Adrenal gland (tissue), 12 donors: ENCODE data around the gene MBD4. TPM values are rescaled to one million over a fixed set of nuclear protein-coding genes. Genes with fewer than 3 reads are reported as not detected.
A peak's percentile ranks its signal among the peaks of the same experiment; 100 is the strongest.

Experiments used
- DNase-seq, 7 donors: peaks; one replicate each; pipeline ENCODE4 v3.0.0-alpha.2; 2019 to 2020
- H3K27ac ChIP-seq, 5 donors: fragments of 200-600 bp; sonication (generic) in 4 of 5; 1 replicate in 3 of 5; 2 replicates in 2 of 5; pipeline versions ENCODE4 v1.5.1 to v1.8.0; 2016 to 2020; ENCODE audit warnings: mild to moderate bottlenecking in 1 of 5
- H3K27me3 ChIP-seq: fragments of 200-600 bp; 2 replicates; pipeline ENCODE4 v1.8.0; 2021
- H3K36me3 ChIP-seq, 2 donors: fragments of 200-600 bp; replicated peaks in 1 of 2; 1 replicate in 1 of 2; 2 replicates in 1 of 2; pipeline versions ENCODE4 v1.5.1 to v1.8.0; 2018 to 2022
- H3K4me1 ChIP-seq, 2 donors: fragments of 200-600 bp; replicated peaks in 1 of 2; 1 replicate in 1 of 2; 2 replicates in 1 of 2; pipeline versions ENCODE4 v1.5.1 to v1.8.0; 2018 to 2021
- H3K4me3 ChIP-seq, 4 donors: fragments of 200-600 bp; sonication (generic) in 3 of 4; one replicate each; pipeline ENCODE4 v1.5.1; 2016 to 2018
- H3K9me3 ChIP-seq, 3 donors: fragments of 200-600 bp; sonication (generic) in 1 of 3; replicated peaks in 1 of 3; 1 replicate in 2 of 3; 2 replicates in 1 of 3; pipeline versions ENCODE4 v1.5.1 to v1.8.0; 2016 to 2021
- CTCF ChIP-seq, 6 experiments: fragments of 450-650 bp in 4 of 6; fragments of 200-600 bp in 2 of 6; sonication (generic) in 1 of 6; IDR thresholded peaks; 1 replicate in 5 of 6; 2 replicates in 1 of 6; pipeline versions ENCODE4 v1.5.1 to v1.8.0; 2016 to 2021; ENCODE audit warnings: antibody characterized with exemption in 6 of 6, mild to moderate bottlenecking in 2 of 6, moderate library complexity in 1 of 6
- POLR2A ChIP-seq, 2 donors: fragments of 450-650 bp; IDR thresholded peaks; one replicate each; pipeline ENCODE4 v1.6.1; 2017; ENCODE audit warnings: antibody characterized with exemption in 2 of 2, mild to moderate bottlenecking in 2 of 2, moderate library complexity in 1 of 2
- WGBS, 4 donors: extraction: QIAGEN DNeasy Blood & Tissue Kit in 2 of 4; methylation state at CpG; one replicate each; pipeline versions ENCODE4 v1.1.5 to v1.1.7; 2013 to 2017; 5-methylcytosine and 5-hydroxymethylcytosine counted together
- intact Hi-C, 2 donors: fragments of 100-400 bp; cut with DNase I; formaldehyde crosslinking; loops; one replicate each; pipeline versions ENCODE4 v1.14.1 to v1.15.0; 2022 to 2023
- polyA plus RNA-seq, 3 donors: library from polyadenylated mRNA; stranded (reverse); fragments of 200-250 nt in 2 of 3; fragments of 350-450 nt in 1 of 3; fragmentation: Illumina TruSeq in 1 of 3; extraction: RNeasy Lipid Tissue Mini Kit (QIAGEN cat#74804) in 1 of 3; gene quantifications; one replicate each; pipeline ENCODE4 v1.2.3, GENCODE V29; 2013 to 2014
- total RNA-seq, 9 donors: library from RNA; depleted of rRNA in 4 of 9; stranded (reverse); fragments of >200 nt in 4 of 9; fragments of 120-200 nt in 1 of 9; fragmentation: NEBNext Ultra II Directional in 1 of 9; extraction: Animal tissue kit (Norgen Biotek cat#: 25700) in 1 of 9; gene quantifications; one replicate each; pipeline versions ENCODE4 v1.1.0 to v1.2.4, GENCODE V29; 2013 to 2023
- donor health status: healthy with polysubstance abuse.
- donor health status: Bipolar disorder and iron deficiency.
- donor health status: DM: yes; HTN: yes; CAD: no.
- donor health status: DM: no; HTN: no; CAD: no.
- donor health status: DM: no; HTN: no; CAD: no.
- donor health status: DM: yes; HTN: yes; CAD: no.

The MBD4 gene
- total and polyA plus RNA-seq, 12 donors: 9.9 to 32.3 (median 25.4) TPM

- Histone ChIP-seq H3K27me3 (no peaks in the 10 kb centered on the region), H3K4me1 (peaks cover 0 to 13% of the 10 kb centered on the region in 2 donors), H3K9me3 (no peaks in the 10 kb centered on the region), H3K36me3 (peaks cover 0 to 11% of the 10 kb centered on the region in 2 donors), H3K4me3 (no peak overlapping the region), H3K27ac (no peak overlapping the region)
- DNase-seq: no peak
- 90 to 95% (median 92%) methylated on average over 3 of the region's 3 CpGs for WGBS, 4 donors
- TF ChIP-seq CTCF (IDR thresholded peaks at IDR 0.05): no peak
- TF ChIP-seq POLR2A (IDR thresholded peaks at IDR 0.05): no peak
- intact Hi-C loops: no loop called here
These were observed 23.3 kb upstream of the MBD4 start for GRCh38 chr3:129463094-129463493.

- no peak for DNase-seq
- peaks cover 0 to 13% of the 10 kb centered on the region in 2 donors for H3K4me1 ChIP-seq
- no peaks in the 10 kb centered on the region for H3K27me3 ChIP-seq
- no peak overlapping the region for H3K4me3 ChIP-seq
- TF ChIP-seq POLR2A (IDR thresholded peaks at IDR 0.05): no peak
- no peak for TF ChIP-seq CTCF (IDR thresholded peaks at IDR 0.05)
- intact Hi-C loops: no loop called here
- peak overlapping the region in 1 of 5 donors; percentile 79 for H3K27ac ChIP-seq
- H3K36me3 ChIP-seq: peaks cover 0 to 12% of the 10 kb centered on the region in 2 donors
- whole genome bisulfite sequencing, 4 donors: 86 to 96% (median 92%) methylated on average over 3 of the region's 3 CpGs
- H3K9me3 ChIP-seq: no peaks in the 10 kb centered on the region
These were observed 22.7 kb upstream of the MBD4 start for GRCh38 chr3:129462361-129462968.

- Histone ChIP-seq H3K4me3 (no peak overlapping the region), H3K36me3 (peaks cover 0 to 20% of the 10 kb centered on the region in 2 donors), H3K4me1 (peaks cover 0 to 13% of the 10 kb centered on the region in 2 donors), H3K27me3 (no peaks in the 10 kb centered on the region), H3K9me3 (no peaks in the 10 kb centered on the region), H3K27ac (peak overlapping the region in 4 of 5 donors; percentile 0 to 79 (median 52))
- 75 to 81% (median 76%) methylated on average over 6 of the region's 6 CpGs for WGBS, 4 donors
- intact Hi-C loops: no loop called here
- TF ChIP-seq POLR2A (IDR thresholded peaks at IDR 0.05) (no peak), CTCF (IDR thresholded peaks at IDR 0.05) (no peak)
- peak in 2 of 7 donors; percentile 28 to 40 for DNase-seq
These were observed 21.9 kb upstream of the MBD4 start for GRCh38 chr3:129461461-129462146.

- Histone ChIP-seq H3K36me3 (peaks cover 0 to 22% of the 10 kb centered on the region in 2 donors), H3K9me3 (no peaks in the 10 kb centered on the region), H3K4me3 (no peak overlapping the region), H3K27ac (peak overlapping the region in 3 of 5 donors; percentile 28 to 79 (median 75)), H3K27me3 (no peaks in the 10 kb centered on the region), H3K4me1 (peaks cover 0 to 13% of the 10 kb centered on the region in 2 donors)
- DNase-seq: no peak
- intact Hi-C loops: no loop called here
- TF ChIP-seq POLR2A (IDR thresholded peaks at IDR 0.05) (no peak), CTCF (IDR thresholded peaks at IDR 0.05) (no peak)
- 84 to 100% (median 97%) methylated on average over 1 of the region's 1 CpG for WGBS, 4 donors
These were observed 21.3 kb upstream of the MBD4 start for GRCh38 chr3:129461022-129461421.
